Measurements from ENCODE around the gene GPS2.

Gene GPS2

DNA sequence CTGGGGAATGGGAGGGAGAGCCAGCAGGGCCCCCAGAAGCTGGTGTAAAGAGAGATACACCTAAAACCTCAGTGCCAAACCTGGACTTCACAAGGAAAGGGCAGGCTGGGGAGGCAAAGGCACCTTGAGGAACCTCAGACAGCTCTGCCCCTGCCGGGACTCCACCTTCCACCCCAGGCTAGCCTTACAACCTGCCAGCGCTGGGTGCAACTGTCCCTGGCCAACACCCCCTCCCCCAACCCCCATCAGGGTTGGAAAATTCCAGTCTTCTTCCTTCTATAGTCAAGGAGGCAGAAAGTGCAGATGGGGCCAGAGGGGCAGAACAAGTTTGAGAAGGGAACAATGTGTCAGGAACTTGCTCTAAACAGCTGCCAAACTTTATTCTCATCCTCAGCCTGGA is 23.0 kb downstream of the GPS2 start:
- no peak for DNase-seq

DNA sequence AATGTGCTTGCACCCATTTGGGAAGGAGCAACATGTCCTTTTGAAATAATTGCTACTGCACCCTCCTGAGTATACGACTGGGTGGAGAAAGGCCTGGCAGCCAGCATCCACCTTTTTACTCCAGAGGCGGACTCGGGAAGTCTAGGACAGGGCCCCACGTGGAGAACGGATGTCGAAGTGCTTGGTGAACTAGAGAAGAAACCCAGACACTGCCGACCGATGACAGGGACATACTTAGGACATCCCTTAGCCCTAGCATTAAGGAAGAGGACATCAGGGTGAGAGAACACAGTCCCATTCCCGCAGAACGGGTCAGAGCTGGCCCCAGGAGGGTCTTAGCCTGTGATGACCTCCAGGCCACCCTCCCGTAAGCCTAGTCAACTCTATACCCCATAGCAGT is 24.5 kb downstream of the GPS2 start:
- DNase-seq = no peak

DNA sequence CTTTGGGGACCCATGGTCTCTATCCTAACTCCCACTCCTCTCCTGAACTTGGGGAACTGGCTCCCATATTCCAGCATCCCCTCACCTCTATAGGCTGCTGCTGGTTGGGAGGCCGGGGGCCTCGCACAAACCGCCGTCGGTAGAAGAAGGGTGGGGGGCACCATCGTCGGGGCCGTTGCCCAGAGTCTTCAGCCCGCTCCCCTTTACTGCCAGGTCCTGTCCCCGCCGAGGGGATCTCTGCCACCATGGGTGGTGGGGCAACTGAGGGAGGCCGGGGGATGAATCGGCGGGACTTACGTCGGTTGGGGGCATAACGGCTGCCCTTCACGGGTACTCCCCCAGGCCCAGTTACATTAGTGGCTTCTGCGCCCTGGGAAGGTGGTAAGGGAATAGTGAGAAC is 25.0 kb downstream of the GPS2 start:
- no peak for DNase-seq

DNA sequence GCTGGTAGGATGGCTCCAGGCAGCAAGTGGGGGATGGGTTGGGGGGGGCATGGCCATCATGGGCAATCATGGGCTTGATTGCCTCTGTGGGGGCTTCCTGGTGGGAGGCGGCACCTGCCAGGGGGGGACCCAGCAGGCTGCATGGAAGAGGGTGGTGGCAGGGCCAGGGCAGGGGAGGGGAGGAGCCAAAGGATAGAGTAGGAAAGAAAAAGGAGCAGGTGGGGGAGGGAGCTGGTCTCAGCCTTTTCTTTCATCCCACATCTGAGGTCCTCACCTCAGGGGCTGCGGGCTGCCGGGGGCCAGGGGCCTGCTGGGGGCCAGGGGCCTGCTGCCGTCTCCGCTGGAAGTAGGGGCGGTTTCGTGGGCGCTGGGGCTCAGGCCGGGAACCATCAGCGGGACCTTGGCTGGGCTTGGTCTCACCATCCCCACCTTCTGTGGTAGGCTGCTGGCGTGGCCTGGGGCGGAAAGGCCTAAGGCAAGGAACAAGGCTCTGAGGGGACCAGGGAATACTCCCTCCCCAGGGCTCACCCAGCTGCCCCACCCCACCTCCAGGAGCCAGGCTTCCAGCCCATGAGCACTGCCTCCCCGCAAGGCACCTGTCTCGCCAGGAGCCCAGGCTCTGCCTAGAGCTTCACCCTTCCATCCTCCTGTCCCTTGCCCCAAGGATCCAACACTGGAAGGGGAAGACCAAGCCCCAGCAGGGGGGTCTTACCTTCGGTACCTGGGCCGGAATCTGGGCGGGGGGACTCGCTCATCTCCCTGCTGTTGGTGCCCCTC is 25.7 kb downstream of the GPS2 start:
- DNase-seq = no peak

DNA sequence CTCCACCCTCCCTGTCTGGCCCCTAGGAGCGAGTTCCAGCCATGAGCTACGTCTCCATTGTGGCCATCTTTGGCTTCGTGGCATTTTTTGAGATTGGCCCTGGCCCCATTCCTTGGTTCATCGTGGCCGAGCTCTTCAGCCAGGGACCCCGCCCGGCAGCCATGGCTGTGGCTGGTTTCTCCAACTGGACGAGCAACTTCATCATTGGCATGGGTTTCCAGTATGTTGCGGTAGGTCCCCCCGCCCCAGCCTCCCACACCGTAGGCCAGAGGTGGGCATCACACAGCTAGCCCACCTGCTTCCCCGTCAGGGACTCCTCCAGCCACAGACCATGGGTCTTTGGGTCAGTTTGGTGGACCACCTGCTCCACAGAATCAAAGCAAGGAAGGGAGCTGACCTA is 29.5 kb downstream of the GPS2 start:
- DNase-seq = no peak

DNA sequence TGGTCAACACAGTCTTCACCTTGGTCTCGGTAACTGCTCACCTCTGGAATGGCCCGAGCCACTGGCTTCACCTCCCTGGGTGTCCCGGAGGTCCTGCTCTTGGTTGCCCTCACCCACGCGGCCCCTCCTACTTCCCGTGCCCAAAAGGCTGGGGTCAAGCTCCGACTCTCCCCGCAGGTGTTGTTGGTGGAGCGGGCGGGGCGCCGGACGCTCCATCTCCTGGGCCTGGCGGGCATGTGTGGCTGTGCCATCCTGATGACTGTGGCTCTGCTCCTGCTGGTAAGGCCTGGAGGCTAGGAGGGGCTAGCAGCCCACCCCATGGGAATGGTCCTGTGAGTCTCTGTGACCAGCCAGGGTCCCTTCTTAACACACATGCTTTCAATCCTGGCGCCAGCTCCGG is 30.2 kb downstream of the GPS2 start:
- no peak for DNase-seq

DNA sequence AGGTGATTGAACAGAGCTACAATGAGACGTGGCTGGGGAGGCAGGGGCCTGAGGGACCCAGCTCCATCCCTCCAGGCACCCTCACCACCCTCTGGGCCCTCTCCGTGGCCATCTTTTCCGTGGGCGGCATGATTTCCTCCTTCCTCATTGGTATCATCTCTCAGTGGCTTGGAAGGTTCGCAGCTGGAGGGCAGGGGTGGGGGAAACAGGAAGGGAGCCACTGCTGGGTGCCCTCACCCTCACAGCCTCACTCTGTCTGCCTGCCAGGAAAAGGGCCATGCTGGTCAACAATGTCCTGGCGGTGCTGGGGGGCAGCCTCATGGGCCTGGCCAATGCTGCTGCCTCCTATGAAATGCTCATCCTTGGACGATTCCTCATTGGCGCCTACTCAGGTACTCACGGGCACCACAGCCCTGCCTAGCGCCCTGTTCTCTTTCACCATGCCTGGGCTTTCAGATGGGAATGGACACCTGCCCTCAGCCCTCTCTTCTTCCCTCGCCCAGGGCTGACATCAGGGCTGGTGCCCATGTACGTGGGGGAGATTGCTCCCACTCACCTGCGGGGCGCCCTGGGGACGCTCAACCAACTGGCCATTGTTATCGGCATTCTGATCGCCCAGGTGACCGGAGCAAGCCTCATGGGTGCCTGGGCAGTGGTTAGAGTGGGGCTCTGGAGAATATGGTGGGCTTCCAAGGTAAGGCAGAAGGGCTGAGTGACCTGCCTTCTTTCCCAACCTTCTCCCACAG is 31.5 kb downstream of the GPS2 start:
- peak; percentile 43 to 52 (median 48) for DNase-seq

DNA sequence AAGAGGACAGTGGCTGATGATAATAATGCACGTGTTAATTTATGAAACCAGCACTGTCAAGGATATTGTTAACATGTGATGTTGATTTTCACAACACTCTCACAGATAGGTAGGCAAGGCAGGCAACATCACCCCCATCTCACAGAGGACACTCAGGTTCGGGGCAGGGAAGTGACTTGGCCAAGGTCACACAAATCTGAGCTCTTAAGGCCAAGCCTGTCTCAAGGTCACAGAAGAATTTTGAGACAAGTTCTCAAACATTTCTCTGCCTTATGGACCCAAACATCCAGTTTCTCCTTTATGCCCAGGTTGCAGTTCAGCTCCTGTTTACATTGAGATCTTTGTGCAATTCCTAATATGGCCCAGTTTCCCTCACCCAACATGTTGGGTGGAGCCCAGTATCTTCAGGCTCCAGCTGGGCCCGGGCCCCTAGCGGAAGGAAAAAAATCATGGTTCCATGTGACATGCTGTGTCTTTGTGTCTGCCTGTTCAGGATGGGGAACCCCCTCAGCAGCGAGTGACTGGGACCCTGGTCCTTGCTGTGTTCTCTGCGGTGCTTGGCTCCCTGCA is 32.3 kb downstream of the GPS2 start:
- DNase-seq = peak in 2 of 3 donors; percentile 44 to 46

DNA sequence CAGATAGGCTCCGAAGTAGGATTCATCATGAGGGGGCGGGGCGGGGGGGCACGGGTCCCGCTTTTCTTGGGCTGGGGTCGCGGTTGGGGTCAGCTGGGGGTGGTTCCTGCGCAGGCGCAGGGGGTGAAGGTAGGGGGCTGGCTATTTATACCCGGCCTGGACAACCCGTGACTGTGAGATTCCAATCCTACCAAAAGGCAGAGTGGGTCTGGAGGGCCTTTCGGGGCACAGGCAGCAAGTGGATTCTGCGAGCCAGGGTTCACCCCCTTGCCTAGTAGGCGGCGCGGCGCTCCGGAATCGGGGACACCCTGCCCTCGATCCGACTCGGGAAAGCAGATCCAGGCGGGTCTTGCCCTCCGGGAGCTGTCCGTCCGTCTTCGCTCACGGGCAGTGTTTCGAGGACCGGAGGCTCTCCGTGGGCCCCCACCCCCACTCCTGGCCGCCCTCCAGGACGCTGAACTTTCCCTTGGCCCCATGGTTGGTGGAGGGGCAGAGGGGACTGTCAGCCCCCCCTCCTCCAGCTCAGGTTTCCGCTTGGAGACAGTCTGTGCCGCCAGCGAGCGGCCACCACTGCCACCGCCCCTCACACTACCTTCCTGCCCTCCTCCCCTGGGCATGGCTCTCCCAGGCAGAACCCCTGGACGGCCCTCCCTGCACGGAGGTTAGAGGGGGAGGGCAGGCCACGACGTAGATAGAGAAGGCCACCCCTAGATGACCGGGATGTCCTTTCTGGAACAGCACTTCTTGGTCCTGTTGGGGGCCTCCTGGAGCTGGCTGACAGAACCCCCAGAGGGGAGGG is 33.0 kb downstream of the GPS2 start:
- DNase-seq = no peak

DNA sequence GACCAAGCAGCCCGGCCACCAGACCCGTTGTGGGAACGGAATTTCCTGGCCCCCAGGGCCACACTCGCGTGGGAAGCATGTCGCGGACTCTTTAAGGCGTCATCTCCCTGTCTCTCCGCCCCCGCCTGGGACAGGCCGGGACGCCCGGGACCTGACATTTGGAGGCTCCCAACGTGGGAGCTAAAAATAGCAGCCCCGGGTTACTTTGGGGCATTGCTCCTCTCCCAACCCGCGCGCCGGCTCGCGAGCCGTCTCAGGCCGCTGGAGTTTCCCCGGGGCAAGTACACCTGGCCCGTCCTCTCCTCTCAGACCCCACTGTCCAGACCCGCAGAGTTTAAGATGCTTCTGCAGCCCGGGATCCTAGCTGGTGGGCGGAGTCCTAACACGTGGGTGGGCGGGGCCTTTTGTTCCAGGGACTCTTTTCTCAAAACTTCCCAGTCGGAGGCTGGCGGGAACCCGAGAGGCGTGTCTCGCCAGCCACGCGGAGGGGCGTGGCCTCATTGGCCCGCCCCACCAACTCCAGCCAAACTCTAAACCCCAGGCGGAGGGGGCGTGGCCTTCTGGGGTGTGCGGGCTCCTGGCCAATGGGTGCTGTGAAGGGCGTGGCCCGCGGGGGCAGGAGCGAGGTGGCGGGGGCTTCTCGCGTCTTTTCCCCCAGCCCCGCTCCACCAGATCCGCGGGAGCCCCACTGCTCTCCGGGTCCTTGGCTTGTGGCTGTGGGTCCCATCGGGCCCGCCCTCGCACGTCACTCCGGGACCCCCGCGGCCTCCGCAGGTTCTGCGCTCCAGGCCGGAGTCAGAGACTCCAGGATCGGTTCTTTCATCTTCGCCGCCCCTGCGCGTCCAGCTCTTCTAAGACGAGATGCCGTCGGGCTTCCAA is 33.8 kb downstream of the GPS2 start, which contains the start of gene SLC2A4:
Gene SLC2A4, plus strand, starts transcription at position 645 of the 879 bp plus-strand sequence. Its CDS starts 217 bp downstream, at position 862.
- DNase-seq = peak; percentile 98 to 100 (median 99)

DNA sequence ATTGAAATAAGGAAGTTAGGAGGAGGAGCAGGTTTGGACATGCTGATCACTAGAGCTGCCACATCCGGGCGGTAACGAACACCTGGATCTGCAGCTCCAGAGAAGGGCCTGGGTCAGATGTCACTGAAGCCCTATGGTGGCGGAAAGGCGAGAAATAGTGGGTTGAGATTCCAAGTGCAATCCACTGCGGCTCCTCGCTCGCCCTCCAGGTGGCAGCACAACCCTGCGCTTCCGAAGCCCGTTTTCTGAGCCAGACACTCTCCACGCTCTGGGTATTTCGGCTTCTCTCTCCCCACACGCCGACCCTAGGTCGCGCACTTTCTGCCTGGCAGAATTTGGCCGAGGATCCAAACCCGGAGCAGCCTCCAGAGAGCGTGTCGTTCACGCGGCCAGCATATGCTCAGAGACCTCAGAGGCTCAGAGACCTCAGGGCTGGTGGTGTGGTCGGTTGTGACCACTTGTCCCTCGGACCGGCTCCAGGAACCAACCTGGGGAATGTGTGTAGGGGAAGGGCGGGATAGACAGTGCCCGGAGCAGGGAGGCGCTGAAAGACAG is 34.6 kb downstream of the GPS2 start:
- peak; percentile 87 to 89 (median 88) for DNase-seq

DNA sequence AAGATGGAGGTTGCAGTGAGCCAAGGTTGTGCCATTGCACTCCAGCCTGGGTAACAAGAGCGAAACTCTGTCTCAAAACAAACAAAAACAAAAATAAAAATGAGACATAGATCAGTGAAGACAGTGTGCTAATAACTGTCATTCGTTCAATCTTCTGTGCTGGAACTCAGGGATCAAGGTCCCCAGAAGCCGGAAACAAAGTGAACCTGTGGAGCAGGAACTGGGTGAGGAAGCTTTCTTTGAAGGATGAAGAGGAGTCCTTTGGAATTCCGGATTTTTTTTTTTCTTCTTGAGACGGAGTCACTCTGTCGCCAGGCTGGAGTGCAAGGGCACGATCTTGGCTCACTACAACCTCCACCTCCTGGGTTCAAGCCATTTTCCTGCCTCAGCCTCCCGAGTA is 35.7 kb downstream of the GPS2 start:
- no peak for DNase-seq

DNA sequence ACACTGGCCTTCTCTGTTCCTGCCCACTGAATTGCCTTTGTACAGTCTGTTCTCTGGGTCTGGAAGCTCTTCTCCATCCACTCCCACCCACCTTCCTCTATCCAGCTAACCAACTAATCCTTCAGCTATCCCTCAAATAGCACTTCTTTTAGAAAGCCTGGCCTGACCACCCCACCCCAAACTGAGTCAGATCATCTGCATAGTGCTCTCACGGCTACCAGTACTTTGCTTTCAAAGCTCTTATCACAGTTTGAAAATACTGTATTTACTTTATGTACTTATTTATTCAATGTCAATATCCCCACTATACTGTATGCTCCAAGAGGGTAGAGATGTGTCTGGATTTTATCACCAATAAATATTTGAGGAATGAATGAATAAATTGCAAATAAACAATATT is 48.4 kb downstream of the GPS2 start:
- no peak for DNase-seq

DNA sequence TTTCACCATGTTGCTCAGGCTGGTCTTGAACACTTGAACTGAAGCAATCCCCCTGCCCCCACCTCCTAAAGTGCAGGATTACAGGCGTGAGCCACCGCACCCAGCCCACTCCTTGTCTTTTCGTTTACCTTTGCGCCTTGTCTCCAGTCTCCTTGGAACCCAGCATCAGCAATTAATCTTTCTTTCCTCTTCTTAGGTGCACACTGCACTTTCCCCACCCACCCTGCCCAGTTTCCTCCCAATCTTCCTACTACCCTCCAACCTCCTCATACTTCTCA is 51.4 kb downstream of the GPS2 start:
- no peak for DNase-seq

DNA sequence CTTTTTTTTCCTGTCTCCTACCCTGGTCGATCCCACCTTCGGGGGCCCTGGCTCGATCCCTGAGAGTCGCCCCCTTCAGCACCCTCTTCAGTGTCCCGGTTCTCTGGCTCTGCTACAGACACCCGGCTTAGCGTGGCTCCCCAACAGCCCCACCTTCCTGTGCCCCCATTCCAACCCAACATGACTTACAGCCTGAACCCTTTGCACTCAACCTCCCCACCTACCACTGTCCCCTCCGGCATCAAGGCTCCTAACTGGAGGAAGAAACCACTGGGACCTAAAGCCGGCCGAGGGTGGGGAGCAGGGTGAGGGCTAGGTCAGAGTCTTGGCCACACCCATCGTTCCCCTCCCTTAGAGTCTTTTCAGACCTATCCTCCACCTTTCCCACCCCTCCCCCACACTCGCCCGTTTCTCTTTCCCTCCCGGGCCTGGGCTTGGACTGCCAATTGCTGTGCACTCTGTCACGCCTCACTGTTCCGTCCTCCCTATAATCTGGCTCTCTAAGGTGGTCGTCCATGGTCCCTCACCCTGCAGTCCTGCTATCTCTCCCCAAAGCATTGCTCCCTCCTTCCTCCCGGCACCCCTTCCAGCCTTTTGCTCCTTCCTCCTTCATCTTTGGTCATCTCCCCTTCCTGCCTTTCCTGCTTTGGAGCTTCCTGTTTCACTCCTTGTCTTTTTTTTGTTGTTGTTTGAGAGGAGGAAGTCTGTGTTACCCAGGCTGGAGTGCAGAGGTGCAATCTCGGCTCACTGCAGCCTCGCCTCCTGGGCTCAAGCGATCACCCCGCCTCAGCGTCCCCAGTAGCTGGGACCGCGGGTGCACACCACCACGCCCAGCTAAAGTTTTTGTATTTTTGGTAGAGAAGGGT is 52.0 kb downstream of the GPS2 start:
- DNase-seq = peak; percentile 31 to 42 (median 32)
